ENCODE results near the gene LRGUK.

GRCh38 chr7:134120405-134120804 lies 6.7 kb upstream of the LRGUK start:
- TF ChIP-seq POLR2AphosphoS5 (IDR thresholded peaks at IDR 0.05; ENCODE audit: low read depth) (no peak), CTCF (conservative IDR thresholded peaks at IDR 0.05; ENCODE audit: low read depth in 2 of 2) (no peak), REST (IDR thresholded peaks at IDR 0.05; ENCODE audit: unreplicated experiment) (no peak), EZH2 (IDR thresholded peaks at IDR 0.05; ENCODE audit: low read depth, unreplicated experiment) (no peak), ZNF114 (CRISPR knock-in tag; IDR thresholded peaks at IDR 0.05) (no peak), CREB1 (CRISPR knock-in tag; IDR thresholded peaks at IDR 0.05; ENCODE audit: low read depth) (no peak), EZH2phosphoT487 (IDR thresholded peaks at IDR 0.05; ENCODE audit: unreplicated experiment) (no peak), JUNB (IDR thresholded peaks at IDR 0.05; ENCODE audit: unreplicated experiment) (no peak), ETS1 (IDR thresholded peaks at IDR 0.05) (no peak), ZNF462 (CRISPR knock-in tag; IDR thresholded peaks at IDR 0.05) (no peak), NANOG (IDR thresholded peaks at IDR 0.05; ENCODE audit: borderline replicate concordance) (no peak)
